Common myeloid progenitor, CD34-positive (primary cell): ENCODE measurements around the gene EEA1. TPM values are rescaled to one million over a fixed set of nuclear protein-coding genes. Genes with fewer than 3 reads are reported as not detected.

Experiments used
- CTCF ChIA-PET: fragments of 350-600 bp; sonication (Branson Sonifier 250); formaldehyde crosslinking; loops from one replicate; lab custom pipeline; 2021; ENCODE audit warnings: antibody characterized with exemption; lab: Charles Lee
- POLR2A ChIA-PET: fragments of 350-600 bp; sonication (Branson Sonifier 250); formaldehyde crosslinking; loops from one replicate; lab custom pipeline; 2021; ENCODE audit warnings: antibody characterized with exemption; lab: Charles Lee
- DNase-seq, 3 donors: peaks; one replicate each; pipeline versions ENCODE4 v3.0.0 to v3.0.0-alpha.2; 2013
- H3K27ac ChIP-seq, 2 experiments: 1 replicate in 1 of 2; 2 replicates in 1 of 2; pipeline ENCODE4 v1.7.0; 2013; ENCODE audit warnings: inconsistent platforms in 2 of 2, low read length in 2 of 2, mild to moderate bottlenecking in 2 of 2, low read depth in 1 of 2, moderate library complexity in 1 of 2; ENCODE audit not compliant: severe bottlenecking in 2 of 2, insufficient read depth in 1 of 2, poor library complexity in 1 of 2
- H3K27me3 ChIP-seq, 5 experiments: replicated peaks in 2 of 5; 1 replicate in 3 of 5; 2 replicates in 2 of 5; pipeline versions ENCODE4 v1.6.1 to v1.7.0; 2013; ENCODE audit warnings: low read length in 4 of 5, mild to moderate bottlenecking in 2 of 5, moderate library complexity in 2 of 5, inconsistent platforms in 1 of 5; ENCODE audit not compliant: insufficient read depth in 5 of 5, control insufficient read depth in 4 of 5
- H3K36me3 ChIP-seq, 4 experiments: 1 replicate in 2 of 4; 2 replicates in 2 of 4; pipeline versions ENCODE4 v1.6.1 to v1.7.0; 2013; ENCODE audit warnings: low read length in 3 of 4, control low read depth in 1 of 4, mild to moderate bottlenecking in 1 of 4; ENCODE audit not compliant: control insufficient read depth in 4 of 4, insufficient read depth in 4 of 4
- H3K4me1 ChIP-seq, 4 experiments: 1 replicate in 3 of 4; 2 replicates in 1 of 4; pipeline versions ENCODE4 v1.6.1 to v1.7.1; 2013; ENCODE audit warnings: low read length in 3 of 4, mild to moderate bottlenecking in 3 of 4, control low read depth in 1 of 4, inconsistent platforms in 1 of 4, moderate library complexity in 1 of 4; ENCODE audit not compliant: control insufficient read depth in 4 of 4, insufficient read depth in 4 of 4; ENCODE audit errors: control extremely low read depth in 1 of 4
- H3K4me3 ChIP-seq, 7 experiments: 1 replicate in 4 of 7; 2 replicates in 3 of 7; pipeline versions ENCODE4 v1.5.1 to v1.7.0; 2013; ENCODE audit warnings: mild to moderate bottlenecking in 7 of 7, low read length in 6 of 7, moderate library complexity in 6 of 7, inconsistent platforms in 2 of 7, low read depth in 2 of 7, control low read depth in 1 of 7; ENCODE audit not compliant: insufficient read depth in 4 of 7, control insufficient read depth in 1 of 7; ENCODE audit errors: extremely low read depth in 1 of 7
- H3K9me3 ChIP-seq, 5 experiments: 1 replicate in 4 of 5; 2 replicates in 1 of 5; pipeline versions ENCODE4 v1.6.1 to v1.7.1; 2013; ENCODE audit warnings: low read length in 4 of 5, mild to moderate bottlenecking in 2 of 5, inconsistent platforms in 1 of 5, low read depth in 1 of 5, moderate library complexity in 1 of 5; ENCODE audit not compliant: control insufficient read depth in 4 of 5, insufficient read depth in 2 of 5; ENCODE audit errors: control extremely low read depth in 1 of 5
- WGBS: methylation state at CpG from one replicate; pipeline ENCODE4 v1.1.5; 2013; ENCODE audit not compliant: insufficient coverage; 5-methylcytosine and 5-hydroxymethylcytosine counted together
- polyA plus RNA-seq: library from polyadenylated mRNA; unstranded; fragments of 120-200 nt; gene quantifications from one replicate; pipeline ENCODE4 v1.2.1, GENCODE V29; 2013

The EEA1 gene
- polyA plus RNA-seq, result 12.7 TPM

GRCh38 chr12:92928962-92929915 is at the start of gene EEA1:
Gene EEA1 (minus strand): TSS chr12:92929295. CDS start chr12:92929066, 229 bp downstream.
- Histone ChIP-seq H3K27ac (peak within 1 kb of the TSS; percentile 74 to 93), H3K4me3 (peak within 1 kb of the TSS; percentile 70 to 91 (median 80)), H3K4me1 (peaks cover 11 to 32% (median 25%) of the 10 kb centered on the region in 4 experiments), H3K36me3 (no peaks in the 10 kb centered on the region), H3K27me3 (no peaks in the 10 kb centered on the region), H3K9me3 (no peaks in the 10 kb centered on the region)
- ChIA-PET POLR2A (interaction anchor here (0.5 to 0.7 kb wide), 3 partner anchors 13 to 771 kb away, joined by 3 to 5 read pairs (median 3); no protein-coding TSS in a partner anchor), CTCF (interaction anchor here (0.6 to 2.7 kb wide), 4 partner anchors 16 to 804 kb away, joined by 3 to 14 read pairs (median 5); no protein-coding TSS in a partner anchor)
- peak; percentile 94 to 98 (median 98) for DNase-seq
- under 1% methylated on average over 78 of the region's 98 CpGs for WGBS

GRCh38 chr12:92978607-92979006 is 49.5 kb upstream of the EEA1 start:
- CTCF ChIA-PET, result interaction anchor here (1.3 to 1.6 kb wide), 3 partner anchors 9 to 27 kb away, joined by 3 to 6 read pairs (median 5); no protein-coding TSS in a partner anchor
- no peaks in the 10 kb centered on the region for H3K27me3 ChIP-seq
- WGBS, result 80% methylated on average over 1 of the region's 2 CpGs
- no peaks in the 10 kb centered on the region for H3K36me3 ChIP-seq
- H3K27ac ChIP-seq, result no peak overlapping the region
- no peak overlapping the region for H3K4me3 ChIP-seq
- no peaks in the 10 kb centered on the region for H3K4me1 ChIP-seq
- DNase-seq, result no peak
- H3K9me3 ChIP-seq, result peaks cover 4 to 31% (median 5%) of the 10 kb centered on the region in 5 experiments
- POLR2A ChIA-PET, result no interaction called here

- ChIA-PET POLR2A (no interaction called here), CTCF (interaction anchor here (1.6 kb wide), 1 partner anchor 28 kb away, joined by 3 read pairs; no protein-coding TSS in a partner anchor)
- no peaks in the 10 kb centered on the region for H3K36me3 ChIP-seq
- H3K27me3 ChIP-seq, result no peaks in the 10 kb centered on the region
- H3K9me3 ChIP-seq, result peaks cover 4 to 31% (median 5%) of the 10 kb centered on the region in 5 experiments
- H3K4me3 ChIP-seq, result no peak overlapping the region
- DNase-seq, result no peak
- H3K4me1 ChIP-seq, result no peaks in the 10 kb centered on the region
- no peak overlapping the region for H3K27ac ChIP-seq
- WGBS, result 100% methylated on average over 4 of the region's 5 CpGs
Observed at GRCh38 chr12:92977326-92977725, 48.2 kb upstream of the EEA1 start.

- Histone ChIP-seq H3K4me1 (no peaks in the 10 kb centered on the region), H3K36me3 (no peaks in the 10 kb centered on the region), H3K27me3 (no peaks in the 10 kb centered on the region), H3K27ac (no peak overlapping the region), H3K4me3 (no peak overlapping the region), H3K9me3 (peaks cover 0 to 15% (median 4%) of the 10 kb centered on the region in 5 experiments)
- 100% methylated on average over 1 of the region's 1 CpG for WGBS
- ChIA-PET CTCF (interaction anchor here (0.7 kb wide), 1 partner anchor 169 kb away, joined by 3 read pairs; no protein-coding TSS in a partner anchor), POLR2A (no interaction called here)
- DNase-seq, result no peak
Observed at GRCh38 chr12:92974759-92975158, 45.7 kb upstream of the EEA1 start.

- POLR2A ChIA-PET, result no interaction called here
- no peak overlapping the region for H3K4me3 ChIP-seq
- WGBS, result no CpG with 5 or more reads among the region's 1 CpG
- H3K4me1 ChIP-seq, result no peaks in the 10 kb centered on the region
- H3K9me3 ChIP-seq, result peaks cover 0 to 15% (median 4%) of the 10 kb centered on the region in 5 experiments
- no peaks in the 10 kb centered on the region for H3K36me3 ChIP-seq
- no peaks in the 10 kb centered on the region for H3K27me3 ChIP-seq
- no peak overlapping the region for H3K27ac ChIP-seq
- CTCF ChIA-PET, result no interaction called here
- DNase-seq, result no peak
Observed at GRCh38 chr12:92973614-92974013, 44.5 kb upstream of the EEA1 start.

- Histone ChIP-seq H3K9me3 (peaks cover 0 to 15% (median 4%) of the 10 kb centered on the region in 5 experiments), H3K27ac (no peak overlapping the region), H3K36me3 (no peaks in the 10 kb centered on the region), H3K4me3 (no peak overlapping the region), H3K27me3 (no peaks in the 10 kb centered on the region), H3K4me1 (no peaks in the 10 kb centered on the region)
- CTCF ChIA-PET, result no interaction called here
- POLR2A ChIA-PET, result no interaction called here
- 100% methylated on average over 1 of the region's 1 CpG for WGBS
- DNase-seq, result no peak
Observed at GRCh38 chr12:92971859-92972524, 42.9 kb upstream of the EEA1 start.
